HG03354 (cell line): ENCODE measurements around the gene GAB2.
"Not testable (repeated sequence)": the region's sequence is repeated elsewhere in the genome, so short reads cannot be mapped to it uniquely, and the experiment has no call there.

Source experiments
- ATAC-seq: cut with Tn5 transposase; IDR thresholded peaks from one replicate; pipeline ENCODE4 v1.9.1; 2021; ENCODE audit warnings: mild to moderate bottlenecking; ENCODE audit not compliant: unreplicated experiment, poor library complexity, severe bottlenecking

GAB2 gene

GRCh38 chr11:78262238-78262637 lies 155.4 kb downstream of the GAB2 start:
- ATAC-seq, result no peak

- ATAC-seq, result no peak
Observed at GRCh38 chr11:78261828-78262227, 155.8 kb downstream of the GAB2 start.

GRCh38 chr11:78261367-78261766 lies 156.3 kb downstream of the GAB2 start:
- ATAC-seq, result no peak

GRCh38 chr11:78259777-78260487 lies 157.7 kb downstream of the GAB2 start:
- no peak for ATAC-seq

GRCh38 chr11:78257654-78258053 lies 160.0 kb downstream of the GAB2 start:
- ATAC-seq, result no peak

- no peak for ATAC-seq
Observed at GRCh38 chr11:78256962-78257361, 160.7 kb downstream of the GAB2 start.

- no peak for ATAC-seq
Observed at GRCh38 chr11:78255919-78256318, 161.7 kb downstream of the GAB2 start.

- ATAC-seq, result no peak
Observed at GRCh38 chr11:78254268-78254667, 163.4 kb downstream of the GAB2 start.

GRCh38 chr11:78253797-78254196 lies 163.8 kb downstream of the GAB2 start:
- ATAC-seq, result no peak

GRCh38 chr11:78251083-78251775 lies 166.4 kb downstream of the GAB2 start:
- ATAC-seq, result no peak

GRCh38 chr11:78250099-78250498 lies 167.5 kb downstream of the GAB2 start:
- ATAC-seq, result no peak

- ATAC-seq, result no peak
Observed at GRCh38 chr11:78248903-78249302, 168.7 kb downstream of the GAB2 start.

- no peak for ATAC-seq
Observed at GRCh38 chr11:78248191-78248590, 169.4 kb downstream of the GAB2 start.

GRCh38 chr11:78244546-78245255 lies 172.9 kb downstream of the GAB2 start:
- no peak for ATAC-seq

GRCh38 chr11:78244080-78244479 lies 173.5 kb downstream of the GAB2 start:
- ATAC-seq, result no peak

- no peak for ATAC-seq
Observed at GRCh38 chr11:78241475-78241874, 176.1 kb downstream of the GAB2 start.

- no peak for ATAC-seq
Observed at GRCh38 chr11:78239781-78240180, 177.8 kb downstream of the GAB2 start.

- no peak for ATAC-seq
Observed at GRCh38 chr11:78237293-78238046, 180.2 kb downstream of the GAB2 start.

- no peak for ATAC-seq
Observed at GRCh38 chr11:78234006-78234405, 183.6 kb downstream of the GAB2 start.

- ATAC-seq, result not testable (repeated sequence)
Observed at GRCh38 chr11:78233046-78233445, 184.6 kb downstream of the GAB2 start.
